ENCODE results near the gene ZHX3.
A peak's percentile ranks its signal among the peaks of the same experiment; 100 is the strongest.

GRCh38 chr20:41173161-41173721 lies 144.3 kb downstream of the ZHX3 start:
- TF ChIP-seq, protein P1, sequence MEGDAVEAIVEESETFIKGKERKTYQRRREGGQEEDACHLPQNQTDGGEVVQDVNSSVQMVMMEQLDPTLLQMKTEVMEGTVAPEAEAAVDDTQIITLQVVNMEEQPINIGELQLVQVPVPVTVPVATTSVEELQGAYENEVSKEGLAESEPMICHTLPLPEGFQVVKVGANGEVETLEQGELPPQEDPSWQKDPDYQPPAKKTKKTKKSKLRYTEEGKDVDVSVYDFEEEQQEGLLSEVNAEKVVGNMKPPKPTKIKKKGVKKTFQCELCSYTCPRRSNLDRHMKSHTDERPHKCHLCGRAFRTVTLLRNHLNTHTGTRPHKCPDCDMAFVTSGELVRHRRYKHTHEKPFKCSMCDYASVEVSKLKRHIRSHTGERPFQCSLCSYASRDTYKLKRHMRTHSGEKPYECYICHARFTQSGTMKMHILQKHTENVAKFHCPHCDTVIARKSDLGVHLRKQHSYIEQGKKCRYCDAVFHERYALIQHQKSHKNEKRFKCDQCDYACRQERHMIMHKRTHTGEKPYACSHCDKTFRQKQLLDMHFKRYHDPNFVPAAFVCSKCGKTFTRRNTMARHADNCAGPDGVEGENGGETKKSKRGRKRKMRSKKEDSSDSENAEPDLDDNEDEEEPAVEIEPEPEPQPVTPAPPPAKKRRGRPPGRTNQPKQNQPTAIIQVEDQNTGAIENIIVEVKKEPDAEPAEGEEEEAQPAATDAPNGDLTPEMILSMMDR (IDR thresholded peaks at IDR 0.05) = peak; percentile 94 to 97 (median 97)
- TF ChIP-seq POLR2AphosphoS5 (IDR thresholded peaks at IDR 0.05; ENCODE audit: insufficient read depth in 1 of 2, low read depth in 1 of 2) (peak; percentile 67 to 79), POLR2A (IDR thresholded peaks at IDR 0.05) (peak in 1 of 2 donors; percentile 8)
